Measurements from ENCODE around the gene KCNK4. TPM values are rescaled to one million over a fixed set of nuclear protein-coding genes. Genes with fewer than 3 reads are reported as not detected.

The KCNK4 gene
- total and polyA plus RNA-seq, 8 donors = 0.11 to 0.14 TPM; not detected in 6

GRCh38 chr11:64348383-64349024 is 57.4 kb downstream of the KCNK4 start:
- H3K27me3 ChIP-seq = no peaks in the 10 kb centered on the region
- intact Hi-C loops (cut with DNase I) = no loop called here
- no peak overlapping the region for H3K27ac ChIP-seq
- peaks cover 0 to 68% of the 10 kb centered on the region in 2 donors for H3K36me3 ChIP-seq
- no peaks in the 10 kb centered on the region for H3K9me3 ChIP-seq
- no peak overlapping the region for H3K4me3 ChIP-seq
- no peak for DNase-seq
- H3K4me1 ChIP-seq = no peaks in the 10 kb centered on the region
- no peak for ATAC-seq
- TF ChIP-seq CTCF (IDR thresholded peaks at IDR 0.05) = no peak

- intact Hi-C loops (cut with DNase I) = no loop called here
- Histone ChIP-seq H3K9me3 (no peaks in the 10 kb centered on the region), H3K4me1 (no peaks in the 10 kb centered on the region), H3K36me3 (peaks cover 0 to 68% of the 10 kb centered on the region in 2 donors), H3K27me3 (no peaks in the 10 kb centered on the region), H3K27ac (no peak overlapping the region), H3K4me3 (no peak overlapping the region)
- DNase-seq = no peak
- TF ChIP-seq CTCF (IDR thresholded peaks at IDR 0.05) = no peak
- no peak for ATAC-seq
Measured at GRCh38 chr11:64349025-64349387, 57.9 kb downstream of the KCNK4 start.

GRCh38 chr11:64349404-64349803 is 58.3 kb downstream of the KCNK4 start:
- peaks cover 0 to 67% of the 10 kb centered on the region in 2 donors for H3K36me3 ChIP-seq
- no peak for TF ChIP-seq CTCF (IDR thresholded peaks at IDR 0.05)
- H3K4me3 ChIP-seq = no peak overlapping the region
- DNase-seq = no peak
- no peaks in the 10 kb centered on the region for H3K9me3 ChIP-seq
- H3K4me1 ChIP-seq = no peaks in the 10 kb centered on the region
- intact Hi-C loops (cut with DNase I) = no loop called here
- no peak for ATAC-seq
- no peaks in the 10 kb centered on the region for H3K27me3 ChIP-seq
- no peak overlapping the region for H3K27ac ChIP-seq

Small RNAs within 50 kb of the gene (microRNA-seq; reads per million reads assigned to microRNA genes)
- 0.55 to 1.5 reads per million in 2 donors for gene MIR7155

Other genes with a start within 250 kb of the KCNK4 start
- 10 to 100 TPM; 13.5 to 19.8 TPM for gene MACROD1, start 125.2 kb upstream of the KCNK4 start, total RNA-seq
- gene MACROD1, start 125.2 kb upstream of the KCNK4 start, polyA plus RNA-seq (ENCODE audit: insufficient read length in 6 of 6) = 10 to 100 TPM; 18.5 to 25.1 (median 22.0) TPM
- gene STIP1, start 105.1 kb upstream of the KCNK4 start, total RNA-seq = 100 to 1,000 TPM; 124 to 149 TPM
- gene STIP1, start 105.1 kb upstream of the KCNK4 start, polyA plus RNA-seq (ENCODE audit: insufficient read length in 6 of 6) = 100 to 1,000 TPM; 142 to 209 (median 172) TPM
- 100 to 1,000 TPM in 1 of 2 donors, 10 to 100 TPM in 1; 42.2 to 100 TPM for gene FERMT3, start 84.6 kb upstream of the KCNK4 start, total RNA-seq
- gene FERMT3, start 84.6 kb upstream of the KCNK4 start, polyA plus RNA-seq (ENCODE audit: insufficient read length in 6 of 6) = 10 to 100 TPM in 3 of 6 donors, 1 to 10 TPM in 3; 9.1 to 11.9 (median 10.1) TPM
- gene TRPT1, start 65.1 kb upstream of the KCNK4 start, total RNA-seq = 10 to 100 TPM; 26.8 to 28.9 TPM
- 10 to 100 TPM; 26.3 to 33.2 (median 28.9) TPM for gene TRPT1, start 65.1 kb upstream of the KCNK4 start, polyA plus RNA-seq (ENCODE audit: insufficient read length in 6 of 6)
- 10 to 100 TPM; 50.6 to 54.3 TPM for gene NUDT22, start 65.0 kb upstream of the KCNK4 start, total RNA-seq
- gene NUDT22, start 65.0 kb upstream of the KCNK4 start, polyA plus RNA-seq (ENCODE audit: insufficient read length in 6 of 6) = 10 to 100 TPM; 17.1 to 28.7 (median 21.5) TPM
- 10 to 100 TPM; 26.0 to 43.3 TPM for gene DNAJC4, start 60.8 kb upstream of the KCNK4 start, total RNA-seq
- 10 to 100 TPM; 61.3 to 83.9 (median 72.3) TPM for gene DNAJC4, start 60.8 kb upstream of the KCNK4 start, polyA plus RNA-seq (ENCODE audit: insufficient read length in 6 of 6)
- 100 to 1,000 TPM; 107 to 132 TPM for gene VEGFB, start 56.7 kb upstream of the KCNK4 start, total RNA-seq
- gene VEGFB, start 56.7 kb upstream of the KCNK4 start, polyA plus RNA-seq (ENCODE audit: insufficient read length in 6 of 6) = 100 to 1,000 TPM in 1 of 6 donors, 10 to 100 TPM in 5; 72.9 to 111 (median 81.7) TPM
- 10 to 100 TPM; 61.9 to 66.1 TPM for gene FKBP2, start 50.2 kb upstream of the KCNK4 start, total RNA-seq
- gene FKBP2, start 50.2 kb upstream of the KCNK4 start, polyA plus RNA-seq (ENCODE audit: insufficient read length in 6 of 6) = 10 to 100 TPM; 59.5 to 81.4 (median 70.7) TPM
- 100 to 1,000 TPM; 154 to 200 TPM for gene PPP1R14B, start 44.4 kb upstream of the KCNK4 start, total RNA-seq
- gene PPP1R14B, start 44.4 kb upstream of the KCNK4 start, polyA plus RNA-seq (ENCODE audit: insufficient read length in 6 of 6) = 100 to 1,000 TPM in 1 of 6 donors, 10 to 100 TPM in 5; 56.7 to 100 (median 79.5) TPM
- 10 to 100 TPM; 39.1 to 42.7 TPM for gene PLCB3, start 39.8 kb upstream of the KCNK4 start, total RNA-seq
- 10 to 100 TPM; 18.9 to 27.4 (median 21.7) TPM for gene PLCB3, start 39.8 kb upstream of the KCNK4 start, polyA plus RNA-seq (ENCODE audit: insufficient read length in 6 of 6)
- gene BAD, start 6.6 kb upstream of the KCNK4 start, total RNA-seq = 10 to 100 TPM; 58.8 to 71.4 TPM
- gene BAD, start 6.6 kb upstream of the KCNK4 start, polyA plus RNA-seq (ENCODE audit: insufficient read length in 6 of 6) = 10 to 100 TPM; 45.0 to 62.1 (median 52.2) TPM
- gene GPR137, start 5.5 kb upstream of the KCNK4 start, total RNA-seq = 10 to 100 TPM; 34.1 to 39.6 TPM
- gene GPR137, start 5.5 kb upstream of the KCNK4 start, polyA plus RNA-seq (ENCODE audit: insufficient read length in 6 of 6) = 10 to 100 TPM; 23.6 to 33.7 (median 30.5) TPM
- not detected for gene CATSPERZ, start 9.1 kb downstream of the KCNK4 start, total RNA-seq
- gene CATSPERZ, start 9.1 kb downstream of the KCNK4 start, polyA plus RNA-seq (ENCODE audit: insufficient read length in 6 of 6) = not detected
- gene ESRRA, start 14.2 kb downstream of the KCNK4 start, total RNA-seq = 10 to 100 TPM; 42.8 to 60.1 TPM
- gene ESRRA, start 14.2 kb downstream of the KCNK4 start, polyA plus RNA-seq (ENCODE audit: insufficient read length in 6 of 6) = 10 to 100 TPM; 10.2 to 19.3 (median 12.6) TPM
- gene TRMT112, start 26.3 kb downstream of the KCNK4 start, total RNA-seq = 100 to 1,000 TPM; 178 to 196 TPM
- 100 to 1,000 TPM; 211 to 252 (median 222) TPM for gene TRMT112, start 26.3 kb downstream of the KCNK4 start, polyA plus RNA-seq (ENCODE audit: insufficient read length in 6 of 6)
- gene PRDX5, start 26.8 kb downstream of the KCNK4 start, total RNA-seq = 100 to 1,000 TPM; 165 to 208 TPM
- 100 to 1,000 TPM; 150 to 209 (median 171) TPM for gene PRDX5, start 26.8 kb downstream of the KCNK4 start, polyA plus RNA-seq (ENCODE audit: insufficient read length in 6 of 6)
- gene CCDC88B, start 48.9 kb downstream of the KCNK4 start, total RNA-seq = 10 to 100 TPM; 12.1 to 35.7 TPM
- gene CCDC88B, start 48.9 kb downstream of the KCNK4 start, polyA plus RNA-seq (ENCODE audit: insufficient read length in 6 of 6) = 1 to 10 TPM; 4.7 to 7.0 (median 6.0) TPM
- gene RPS6KA4, start 67.9 kb downstream of the KCNK4 start, total RNA-seq = 10 to 100 TPM; 37.1 to 57.6 TPM
- gene RPS6KA4, start 67.9 kb downstream of the KCNK4 start, polyA plus RNA-seq (ENCODE audit: insufficient read length in 6 of 6) = 10 to 100 TPM; 10.6 to 17.6 (median 12.9) TPM